Measurements from ENCODE around the gene COCH. TPM values are rescaled to one million over a fixed set of nuclear protein-coding genes. Genes with fewer than 3 reads are reported as not detected.

The COCH gene
- total and polyA plus RNA-seq, 9 donors: 0.30 to 2.6 (median 1.2) TPM; not detected in 1

DNA sequence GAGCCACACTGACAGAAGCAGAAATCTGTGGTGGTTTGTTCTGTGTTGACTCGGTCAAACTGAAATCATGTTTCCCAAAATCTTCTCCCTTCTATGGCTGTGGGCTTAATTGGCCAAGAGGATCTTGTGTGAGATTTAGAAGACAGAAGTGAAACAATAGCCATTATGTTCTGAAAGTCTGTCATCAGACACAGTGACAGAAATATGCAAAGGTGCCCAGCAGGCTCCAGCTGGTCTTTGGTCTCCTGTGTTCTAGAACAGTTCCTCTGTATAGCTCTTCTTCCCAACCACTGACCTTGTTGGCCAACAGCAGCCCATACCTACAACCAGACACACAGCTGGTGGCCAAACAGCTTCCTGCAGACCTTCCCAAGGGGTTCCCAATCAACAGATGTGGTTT lies 25.0 kb upstream of the COCH start:
- TF ChIP-seq EP300 (IDR thresholded peaks at IDR 0.05): no peak
- Histone ChIP-seq H3K9me3 (no peaks in the 10 kb centered on the region), H3K36me3 (no peaks in the 10 kb centered on the region), H3K27me3 (no peaks in the 10 kb centered on the region), H3K4me1 (ENCODE audit: insufficient read depth) (no peaks in the 10 kb centered on the region), H3K4me3 (no peak overlapping the region), H3K27ac (no peak overlapping the region)
- WGBS, 3 donors: 86 to 92% (median 91%) methylated on average over 1 of the region's 1 CpG
- intact Hi-C loops (cut with DNase I): no loop called here
- DNase-seq: no peak

DNA sequence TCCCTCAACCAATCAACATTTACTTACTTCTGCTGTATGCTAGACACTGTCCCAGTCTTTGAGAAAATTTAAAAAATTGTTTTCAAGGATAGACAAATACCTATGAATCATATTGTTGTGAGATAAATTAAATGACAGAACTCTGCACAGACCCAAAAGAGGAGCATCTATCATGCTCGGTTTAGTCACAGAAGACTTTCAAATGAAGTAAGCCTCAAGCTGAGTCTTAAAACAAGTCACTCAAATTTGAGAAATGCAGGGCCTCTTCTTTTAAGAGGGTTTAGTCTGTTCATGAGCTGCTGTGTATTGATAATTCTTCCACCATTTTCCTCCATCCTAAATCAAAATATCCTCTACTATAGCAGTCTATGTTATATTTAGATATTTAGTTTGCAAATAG lies 24.4 kb upstream of the COCH start:
- no peak overlapping the region for H3K4me3 ChIP-seq
- H3K27ac ChIP-seq: no peak overlapping the region
- H3K36me3 ChIP-seq: no peaks in the 10 kb centered on the region
- no peaks in the 10 kb centered on the region for H3K4me1 ChIP-seq (ENCODE audit: insufficient read depth)
- H3K27me3 ChIP-seq: no peaks in the 10 kb centered on the region
- no peaks in the 10 kb centered on the region for H3K9me3 ChIP-seq
- intact Hi-C loops (cut with DNase I): no loop called here
- DNase-seq: no peak
- WGBS, 3 donors: 82 to 95% (median 88%) methylated on average over 1 of the region's 1 CpG
- TF ChIP-seq EP300 (IDR thresholded peaks at IDR 0.05) (no peak), POLR2A (IDR thresholded peaks at IDR 0.05) (no peak)
- TF ChIP-seq, protein P1, sequence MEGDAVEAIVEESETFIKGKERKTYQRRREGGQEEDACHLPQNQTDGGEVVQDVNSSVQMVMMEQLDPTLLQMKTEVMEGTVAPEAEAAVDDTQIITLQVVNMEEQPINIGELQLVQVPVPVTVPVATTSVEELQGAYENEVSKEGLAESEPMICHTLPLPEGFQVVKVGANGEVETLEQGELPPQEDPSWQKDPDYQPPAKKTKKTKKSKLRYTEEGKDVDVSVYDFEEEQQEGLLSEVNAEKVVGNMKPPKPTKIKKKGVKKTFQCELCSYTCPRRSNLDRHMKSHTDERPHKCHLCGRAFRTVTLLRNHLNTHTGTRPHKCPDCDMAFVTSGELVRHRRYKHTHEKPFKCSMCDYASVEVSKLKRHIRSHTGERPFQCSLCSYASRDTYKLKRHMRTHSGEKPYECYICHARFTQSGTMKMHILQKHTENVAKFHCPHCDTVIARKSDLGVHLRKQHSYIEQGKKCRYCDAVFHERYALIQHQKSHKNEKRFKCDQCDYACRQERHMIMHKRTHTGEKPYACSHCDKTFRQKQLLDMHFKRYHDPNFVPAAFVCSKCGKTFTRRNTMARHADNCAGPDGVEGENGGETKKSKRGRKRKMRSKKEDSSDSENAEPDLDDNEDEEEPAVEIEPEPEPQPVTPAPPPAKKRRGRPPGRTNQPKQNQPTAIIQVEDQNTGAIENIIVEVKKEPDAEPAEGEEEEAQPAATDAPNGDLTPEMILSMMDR (IDR thresholded peaks at IDR 0.05): no peak

DNA sequence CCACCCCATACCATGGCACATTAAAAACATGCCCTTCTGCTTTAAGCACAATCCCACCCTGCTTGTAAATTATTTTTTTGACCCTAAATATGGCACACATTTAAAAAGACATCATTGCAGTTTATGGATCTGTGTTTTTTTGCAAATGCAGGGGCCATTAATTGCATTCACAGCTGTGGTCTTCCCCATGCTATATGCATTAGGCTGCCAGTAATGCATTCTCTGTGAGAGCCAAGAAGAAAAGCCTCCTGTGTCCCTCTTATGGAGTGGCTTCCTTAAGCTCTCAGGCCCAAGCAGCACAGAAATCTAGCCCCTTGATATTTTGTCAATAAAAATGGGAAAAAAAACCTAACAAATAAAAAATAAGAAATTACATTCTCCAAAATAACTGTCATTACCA lies 20.4 kb upstream of the COCH start:
- intact Hi-C loops (cut with DNase I): no loop called here
- H3K4me3 ChIP-seq: no peak overlapping the region
- H3K36me3 ChIP-seq: no peaks in the 10 kb centered on the region
- no peak overlapping the region for H3K27ac ChIP-seq
- TF ChIP-seq, protein P1 (IDR thresholded peaks at IDR 0.05): no peak
- H3K27me3 ChIP-seq: no peaks in the 10 kb centered on the region
- DNase-seq: no peak
- H3K4me1 ChIP-seq (ENCODE audit: insufficient read depth): no peaks in the 10 kb centered on the region
- no peaks in the 10 kb centered on the region for H3K9me3 ChIP-seq

DNA sequence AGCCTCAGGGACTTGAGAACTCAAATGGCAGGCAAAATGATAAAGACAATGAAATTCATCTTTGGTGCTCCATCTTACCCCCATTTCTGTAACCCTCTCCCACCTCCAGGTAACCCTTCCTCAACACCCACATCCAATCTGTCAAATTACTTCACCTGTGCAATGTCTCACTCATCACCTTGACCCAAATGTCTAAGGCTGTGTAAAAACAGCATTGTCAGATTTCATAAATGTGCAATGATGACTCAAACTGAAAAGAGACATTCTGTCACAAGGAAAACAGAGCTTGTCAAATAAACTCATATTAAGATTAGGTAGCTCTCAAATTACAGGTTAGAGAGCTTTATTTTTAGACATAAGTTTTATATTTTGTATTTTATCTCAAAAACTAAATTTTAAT lies 19.9 kb upstream of the COCH start:
- Histone ChIP-seq H3K27me3 (no peaks in the 10 kb centered on the region), H3K36me3 (no peaks in the 10 kb centered on the region), H3K9me3 (no peaks in the 10 kb centered on the region), H3K27ac (no peak overlapping the region), H3K4me1 (ENCODE audit: insufficient read depth) (no peaks in the 10 kb centered on the region), H3K4me3 (no peak overlapping the region)
- intact Hi-C loops (cut with DNase I): no loop called here
- TF ChIP-seq EP300 (IDR thresholded peaks at IDR 0.05) (no peak), POLR2A (IDR thresholded peaks at IDR 0.05) (no peak)
- DNase-seq: no peak

DNA sequence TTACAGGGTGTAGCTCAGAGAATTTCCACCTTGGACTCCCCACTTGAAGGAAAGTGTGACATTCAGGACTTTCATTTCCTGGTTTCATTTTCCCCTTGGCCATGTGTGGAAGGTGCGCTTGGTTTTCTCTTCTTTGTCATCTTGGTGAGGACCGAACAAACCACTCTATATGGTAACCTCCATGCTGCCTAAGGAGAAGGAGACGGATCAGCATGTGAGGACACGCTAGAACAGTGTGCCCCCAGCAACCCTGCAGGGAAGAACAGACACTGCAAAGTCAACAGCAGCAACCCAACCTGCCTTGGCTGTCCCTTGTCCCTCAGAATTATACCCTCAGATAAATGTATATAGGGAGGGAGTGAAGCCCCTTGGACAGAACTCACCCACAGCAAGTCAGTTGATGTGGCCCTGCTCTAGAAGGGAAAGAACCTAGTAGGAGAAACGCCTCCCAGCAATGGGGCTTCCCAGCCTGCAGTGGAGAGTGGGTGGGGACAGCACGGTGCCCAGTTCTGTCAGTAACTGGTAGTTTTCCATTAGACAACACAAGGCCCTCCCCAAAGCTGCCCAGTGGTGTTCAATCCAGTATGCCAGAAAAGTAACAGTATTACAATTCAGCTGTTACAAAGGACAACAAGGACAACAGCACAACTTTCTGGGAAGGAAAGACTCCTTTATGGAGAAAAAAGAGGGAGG lies 18.9 kb upstream of the COCH start:
- H3K27ac ChIP-seq: no peak overlapping the region
- no peaks in the 10 kb centered on the region for H3K27me3 ChIP-seq
- no peaks in the 10 kb centered on the region for H3K9me3 ChIP-seq
- no peaks in the 10 kb centered on the region for H3K36me3 ChIP-seq
- TF ChIP-seq POLR2A (IDR thresholded peaks at IDR 0.05) (no peak), EP300 (IDR thresholded peaks at IDR 0.05) (no peak)
- TF ChIP-seq, protein P1 (IDR thresholded peaks at IDR 0.05): no peak
- intact Hi-C loops (cut with DNase I): no loop called here
- no peaks in the 10 kb centered on the region for H3K4me1 ChIP-seq (ENCODE audit: insufficient read depth)
- DNase-seq: no peak
- H3K4me3 ChIP-seq: no peak overlapping the region
- 88 to 93% (median 88%) methylated on average over 6 of the region's 6 CpGs for WGBS, 3 donors
